H1 (cell line): ENCODE results near the gene SPG7. TPM values are rescaled to one million over a fixed set of nuclear protein-coding genes. Genes with fewer than 3 reads are reported as not detected.

Experiments
- BRCA1 ChIP-seq: IDR thresholded peaks from 2 replicates; pipeline ENCODE4 v1.6.1; 2012; ENCODE audit warnings: low read depth, low read length, improper control_type of control experiment
- MAFK ChIP-seq: IDR thresholded peaks from 2 replicates; pipeline ENCODE4 v1.6.1; 2012; ENCODE audit warnings: low read depth, mild to moderate bottlenecking, improper control_type of control experiment, low read length
- SIX5 ChIP-seq: IDR thresholded peaks from 2 replicates; pipeline ENCODE4 v1.6.1; 2011; ENCODE audit warnings: mild to moderate bottlenecking, low read depth, low read length
- polyA plus RNA-seq, 7 experiments: library from polyadenylated mRNA; depleted of rRNA in 3 of 7; stranded (reverse) in 5 of 7; unstranded in 2 of 7; fragments of >200 nt in 5 of 7; fragments of 200-250 nt in 2 of 7; gene quantifications; 1 replicate in 5 of 7; 2 replicates in 1 of 7; 4 replicates in 1 of 7; pipeline versions ENCODE4 v1.2.1 to v1.2.3, GENCODE V29; 2011 to 2013; ENCODE audit warnings: missing spikeins in 2 of 7, mixed read lengths in 2 of 7
- total RNA-seq: library from RNA; stranded (reverse); fragmentation: NEBNext Ultra II Directional; extraction: Animal tissue kit (Norgen Biotek cat#: 25700); gene quantifications from 2 replicates; pipeline ENCODE4 v1.2.1, GENCODE V29; 2021
- TF ChIP-seq, protein P1 (sequence below): IDR thresholded peaks from 2 replicates; pipeline ENCODE4 v1.6.1; 2012; ENCODE audit warnings: inconsistent platforms

Gene SPG7
- total and polyA plus RNA-seq, 2 of the 8 experiments (the other 6 are each of a cell fraction or from before 2014, with no cell fraction given): 72.1 to 113 TPM

GRCh38 chr16:89605186-89605970 lies 97.2 kb downstream of the SPG7 start (continued):
- TF ChIP-seq MAFK: no peak
- no peak for TF ChIP-seq BRCA1
- TF ChIP-seq SIX5: no peak
- TF ChIP-seq, protein P1, sequence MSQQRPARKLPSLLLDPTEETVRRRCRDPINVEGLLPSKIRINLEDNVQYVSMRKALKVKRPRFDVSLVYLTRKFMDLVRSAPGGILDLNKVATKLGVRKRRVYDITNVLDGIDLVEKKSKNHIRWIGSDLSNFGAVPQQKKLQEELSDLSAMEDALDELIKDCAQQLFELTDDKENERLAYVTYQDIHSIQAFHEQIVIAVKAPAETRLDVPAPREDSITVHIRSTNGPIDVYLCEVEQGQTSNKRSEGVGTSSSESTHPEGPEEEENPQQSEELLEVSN: no peak
